Mesenchymal stem cell (in vitro differentiated cells and primary cell): ENCODE data around the gene PNMA8C.

ENCODE experiments used
- DNase-seq: peaks from one replicate; pipeline ENCODE4 v3.0.0-alpha.2; 2013
- H2AFZ ChIP-seq: one replicate; pipeline ENCODE4 v1.6.1; 2013; ENCODE audit warnings: low read depth, mild to moderate bottlenecking, control low read depth, inconsistent platforms, low read length, moderate library complexity
- H2AK5ac ChIP-seq: 2 replicates; pipeline ENCODE4 v1.6.1; 2013; ENCODE audit warnings: low read length, moderate library complexity, mild to moderate bottlenecking, inconsistent platforms; ENCODE audit not compliant: severe bottlenecking
- H2BK120ac ChIP-seq: one replicate; pipeline ENCODE4 v1.6.1; 2013; ENCODE audit warnings: low read depth, mild to moderate bottlenecking, inconsistent platforms, low read length, moderate library complexity
- H2BK12ac ChIP-seq, 2 experiments: one replicate each; pipeline ENCODE4 v1.6.1; 2013; ENCODE audit warnings: inconsistent platforms in 2 of 2, low read length in 2 of 2, mild to moderate bottlenecking in 2 of 2, moderate library complexity in 2 of 2, control low read depth in 1 of 2
- H2BK15ac ChIP-seq: one replicate; pipeline ENCODE4 v1.6.1; 2013; ENCODE audit warnings: mild to moderate bottlenecking, low read depth, inconsistent platforms; ENCODE audit not compliant: poor library complexity, severe bottlenecking
- H2BK5ac ChIP-seq: 2 replicates; pipeline ENCODE4 v1.6.1; 2013; ENCODE audit warnings: low read depth, mild to moderate bottlenecking, low read length, control low read depth, inconsistent platforms; ENCODE audit not compliant: poor library complexity, severe bottlenecking
- H3K14ac ChIP-seq, 2 experiments: one replicate each; pipeline ENCODE4 v1.6.1; 2013; ENCODE audit warnings: inconsistent platforms in 2 of 2, low read length in 2 of 2, control low read depth in 1 of 2, mild to moderate bottlenecking in 1 of 2, moderate library complexity in 1 of 2
- H3K18ac ChIP-seq, 2 experiments: one replicate each; pipeline ENCODE4 v1.6.1; 2013; ENCODE audit warnings: inconsistent platforms in 2 of 2, low read length in 2 of 2, control low read depth in 1 of 2, low read depth in 1 of 2, mild to moderate bottlenecking in 1 of 2
- H3K23ac ChIP-seq, 2 experiments: one replicate each; pipeline ENCODE4 v1.6.1; 2013; ENCODE audit warnings: inconsistent platforms in 2 of 2, low read length in 2 of 2, mild to moderate bottlenecking in 2 of 2, moderate library complexity in 2 of 2, control low read depth in 1 of 2
- H3K27ac ChIP-seq: 2 replicates; pipeline ENCODE4 v1.5.1; 2013; ENCODE audit warnings: mild to moderate bottlenecking, moderate library complexity, low read length, control low read depth, inconsistent platforms; ENCODE audit not compliant: poor library complexity, severe bottlenecking
- H3K27me3 ChIP-seq, 2 experiments: 2 replicates each; pipeline versions ENCODE4 v1.6.1 to v1.7.0; 2013; ENCODE audit warnings: low read length in 2 of 2, mild to moderate bottlenecking in 2 of 2, moderate library complexity in 2 of 2, control low read depth in 1 of 2, inconsistent platforms in 1 of 2; ENCODE audit not compliant: control insufficient read depth in 1 of 2, insufficient read depth in 1 of 2
- H3K36me3 ChIP-seq, 2 experiments: 2 replicates each; pipeline versions ENCODE4 v1.6.1 to v1.7.0; 2013; ENCODE audit warnings: low read length in 2 of 2, control low read depth in 1 of 2, inconsistent platforms in 1 of 2, low read depth in 1 of 2, mild to moderate bottlenecking in 1 of 2; ENCODE audit not compliant: insufficient read depth in 2 of 2, control insufficient read depth in 1 of 2
- H3K4ac ChIP-seq, 2 experiments: one replicate each; pipeline ENCODE4 v1.6.1; 2013; ENCODE audit warnings: inconsistent platforms in 2 of 2, low read length in 2 of 2, mild to moderate bottlenecking in 2 of 2, moderate library complexity in 2 of 2, control low read depth in 1 of 2, low read depth in 1 of 2
- H3K4me1 ChIP-seq: 2 replicates; pipeline ENCODE4 v1.6.1; 2013; ENCODE audit warnings: low read depth, low read length, control low read depth; ENCODE audit not compliant: control insufficient read depth, insufficient read depth
- H3K4me2 ChIP-seq: 2 replicates; pipeline ENCODE4 v1.6.1; 2013; ENCODE audit warnings: low read length, mild to moderate bottlenecking, inconsistent platforms; ENCODE audit not compliant: poor library complexity, severe bottlenecking
- H3K4me3 ChIP-seq, 2 experiments: 2 replicates each; pipeline versions ENCODE4 v1.5.1 to v1.7.0; 2013; ENCODE audit warnings: low read length in 2 of 2, mild to moderate bottlenecking in 2 of 2, control low read depth in 1 of 2, low read depth in 1 of 2; ENCODE audit not compliant: insufficient read depth in 1 of 2
- H3K79me1 ChIP-seq: replicated peaks from 2 replicates; pipeline ENCODE4 v1.6.1; 2013; ENCODE audit warnings: mild to moderate bottlenecking, control low read depth, low read length, inconsistent platforms; ENCODE audit not compliant: poor library complexity, severe bottlenecking
- H3K9ac ChIP-seq: 2 replicates; pipeline ENCODE4 v1.7.0; 2013; ENCODE audit warnings: mild to moderate bottlenecking, low read length, moderate library complexity
- H3K9me3 ChIP-seq: 2 replicates; pipeline ENCODE4 v1.7.0; 2013; ENCODE audit warnings: mild to moderate bottlenecking, low read length; ENCODE audit not compliant: control insufficient read depth
- H4K8ac ChIP-seq: one replicate; pipeline ENCODE4 v1.6.1; 2013; ENCODE audit warnings: inconsistent platforms, mild to moderate bottlenecking, low read length, moderate library complexity
- H4K91ac ChIP-seq: one replicate; pipeline ENCODE4 v1.6.1; 2013; ENCODE audit warnings: mild to moderate bottlenecking, low read length, inconsistent platforms
- WGBS: methylation state at CpG from one replicate; pipeline ENCODE4 v1.1.7; 2013; ENCODE audit warnings: mixed read lengths; 5-methylcytosine and 5-hydroxymethylcytosine counted together

Gene PNMA8C

DNA sequence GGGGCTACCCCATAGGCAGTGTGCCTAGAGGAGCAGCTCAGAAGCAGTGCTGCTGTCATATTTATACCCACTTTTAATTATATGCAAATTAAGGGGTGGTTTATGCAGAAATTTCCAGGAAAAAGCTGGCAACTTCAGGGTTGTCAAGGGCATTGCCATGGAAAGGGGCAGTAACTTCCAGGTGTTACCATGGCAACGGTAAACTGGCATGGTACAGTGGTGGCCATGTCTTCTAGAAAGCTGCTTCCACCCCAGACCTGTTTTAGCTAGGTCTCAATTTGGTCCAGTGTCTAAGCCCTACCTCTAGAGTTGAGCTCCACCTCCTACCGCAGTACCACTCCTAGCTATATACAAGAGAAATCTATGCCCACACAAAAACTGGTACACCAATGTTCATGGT, 31.3 kb upstream of the PNMA8C start:
- H3K23ac ChIP-seq, result no peak overlapping the region
- H3K79me1 ChIP-seq, result no peaks in the 10 kb centered on the region
- no peak overlapping the region for H4K91ac ChIP-seq
- H3K14ac ChIP-seq, result no peak overlapping the region
- peaks cover 0 to 2% of the 10 kb centered on the region in 2 experiments for H3K36me3 ChIP-seq
- no peak overlapping the region for H2BK12ac ChIP-seq
- 100% methylated on average over 2 of the region's 2 CpGs for WGBS
- H3K9ac ChIP-seq, result no peak overlapping the region
- H3K4ac ChIP-seq, result no peak overlapping the region
- no peak overlapping the region for H2BK5ac ChIP-seq
- no peak overlapping the region for H2AFZ ChIP-seq
- DNase-seq, result no peak
- no peak overlapping the region for H3K4me3 ChIP-seq
- no peaks in the 10 kb centered on the region for H3K9me3 ChIP-seq
- no peak overlapping the region for H3K18ac ChIP-seq
- H3K4me2 ChIP-seq, result no peak overlapping the region
- no peak overlapping the region for H4K8ac ChIP-seq
- H2AK5ac ChIP-seq, result no peak overlapping the region
- no peaks in the 10 kb centered on the region for H3K4me1 ChIP-seq
- no peak overlapping the region for H3K27ac ChIP-seq
- no peaks in the 10 kb centered on the region for H3K27me3 ChIP-seq
- H2BK15ac ChIP-seq, result no peak overlapping the region
- H2BK120ac ChIP-seq, result no peak overlapping the region

DNA sequence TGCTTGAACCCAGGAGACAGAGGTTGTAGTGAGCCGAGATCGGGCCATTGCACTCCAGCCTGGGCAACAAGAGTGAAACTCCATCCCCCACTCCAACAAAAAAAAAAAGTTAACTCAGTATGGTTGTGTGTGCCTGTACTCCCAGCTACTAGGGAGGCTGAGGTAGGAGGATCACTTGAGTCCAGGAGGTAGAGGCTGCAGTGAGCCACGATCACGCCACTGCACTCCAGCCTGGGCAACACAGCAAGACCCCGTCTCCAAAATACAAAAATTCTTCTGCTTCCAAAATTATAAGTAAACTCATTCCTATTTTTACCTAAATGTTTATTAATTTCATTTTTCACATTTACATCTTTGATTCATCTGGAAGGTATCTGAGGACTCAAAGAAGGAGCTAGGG, 28.2 kb upstream of the PNMA8C start:
- Histone ChIP-seq H3K9ac (no peak overlapping the region), H3K79me1 (no peaks in the 10 kb centered on the region), H2BK5ac (no peak overlapping the region), H3K18ac (no peak overlapping the region), H3K4me2 (no peak overlapping the region), H3K4me1 (no peaks in the 10 kb centered on the region), H2AK5ac (no peak overlapping the region), H3K36me3 (peaks cover 0 to 2% of the 10 kb centered on the region in 2 experiments), H3K27ac (no peak overlapping the region), H3K23ac (no peak overlapping the region), H2BK120ac (no peak overlapping the region), H2BK15ac (no peak overlapping the region), H2AFZ (no peak overlapping the region), H3K9me3 (no peaks in the 10 kb centered on the region), H3K4me3 (no peak overlapping the region), H4K91ac (no peak overlapping the region), H2BK12ac (no peak overlapping the region), H4K8ac (no peak overlapping the region), H3K14ac (no peak overlapping the region), H3K27me3 (no peaks in the 10 kb centered on the region), H3K4ac (no peak overlapping the region)
- 100% methylated on average over 2 of the region's 5 CpGs for WGBS
- DNase-seq, result no peak

- H2BK5ac ChIP-seq, result no peak overlapping the region
- no peak overlapping the region for H3K23ac ChIP-seq
- no peaks in the 10 kb centered on the region for H3K36me3 ChIP-seq
- no peaks in the 10 kb centered on the region for H3K27me3 ChIP-seq
- H2BK15ac ChIP-seq, result no peak overlapping the region
- no peak overlapping the region for H3K14ac ChIP-seq
- no peak overlapping the region for H4K8ac ChIP-seq
- no peak overlapping the region for H4K91ac ChIP-seq
- H3K4me3 ChIP-seq, result no peak overlapping the region
- H3K4me2 ChIP-seq, result no peak overlapping the region
- H2AFZ ChIP-seq, result no peak overlapping the region
- H3K9me3 ChIP-seq, result no peaks in the 10 kb centered on the region
- 85% methylated on average over 2 of the region's 3 CpGs for WGBS
- DNase-seq, result no peak
- H2BK120ac ChIP-seq, result no peak overlapping the region
- H3K27ac ChIP-seq, result no peak overlapping the region
- no peaks in the 10 kb centered on the region for H3K4me1 ChIP-seq
- H3K4ac ChIP-seq, result no peak overlapping the region
- no peak overlapping the region for H2AK5ac ChIP-seq
- H3K18ac ChIP-seq, result no peak overlapping the region
- H3K79me1 ChIP-seq, result no peaks in the 10 kb centered on the region
- H2BK12ac ChIP-seq, result no peak overlapping the region
- H3K9ac ChIP-seq, result no peak overlapping the region
Measured at GRCh38 chr19:46454244-46454643, 25.5 kb upstream of the PNMA8C start.

DNA sequence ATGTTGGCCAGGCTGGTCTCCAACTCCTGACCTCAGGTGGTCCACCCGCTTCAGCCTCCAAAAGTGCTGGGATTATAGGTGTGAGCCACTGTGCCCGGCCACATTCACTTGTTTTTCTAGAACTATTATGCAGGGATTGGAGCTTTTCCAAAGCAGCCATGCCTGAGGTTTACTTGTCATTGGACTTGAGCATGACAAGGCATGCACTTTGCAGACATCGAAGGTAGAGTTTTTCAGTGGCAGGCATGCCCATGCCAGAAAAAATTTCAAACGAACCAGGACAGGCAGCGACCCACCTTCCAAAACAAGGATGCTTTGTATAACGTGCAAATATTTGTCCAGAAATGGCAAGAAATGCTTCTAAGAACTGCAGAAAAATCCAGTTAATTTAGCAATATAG, 24.9 kb upstream of the PNMA8C start:
- H2AFZ ChIP-seq, result no peak overlapping the region
- no peak overlapping the region for H3K23ac ChIP-seq
- H2BK120ac ChIP-seq, result no peak overlapping the region
- no peak overlapping the region for H3K18ac ChIP-seq
- no peak overlapping the region for H3K14ac ChIP-seq
- no peak overlapping the region for H2BK12ac ChIP-seq
- 94% methylated on average over 6 of the region's 6 CpGs for WGBS
- H3K36me3 ChIP-seq, result no peaks in the 10 kb centered on the region
- no peak overlapping the region for H3K9ac ChIP-seq
- no peak overlapping the region for H4K8ac ChIP-seq
- H2AK5ac ChIP-seq, result no peak overlapping the region
- no peaks in the 10 kb centered on the region for H3K27me3 ChIP-seq
- H3K4me2 ChIP-seq, result no peak overlapping the region
- H3K4me3 ChIP-seq, result no peak overlapping the region
- DNase-seq, result no peak
- no peak overlapping the region for H2BK15ac ChIP-seq
- H3K4ac ChIP-seq, result no peak overlapping the region
- H3K27ac ChIP-seq, result no peak overlapping the region
- no peaks in the 10 kb centered on the region for H3K4me1 ChIP-seq
- no peak overlapping the region for H2BK5ac ChIP-seq
- no peak overlapping the region for H4K91ac ChIP-seq
- no peaks in the 10 kb centered on the region for H3K9me3 ChIP-seq
- H3K79me1 ChIP-seq, result no peaks in the 10 kb centered on the region
